COLO668 (cell line): ENCODE results near the gene SSU72.
"Not testable (repeated sequence)": the region's sequence is repeated elsewhere in the genome, so short reads cannot be mapped to it uniquely, and the experiment has no call there.

Source experiments
- DNase-seq: peaks from one replicate; lab custom pipeline; 2025; ENCODE audit not compliant: unreplicated experiment; lab: John Stamatoyannopoulos, UW

The SSU72 gene

GRCh38 chr1:1596493-1597274, 22.0 kb upstream of the SSU72 start:
- no peak for DNase-seq

GRCh38 chr1:1595341-1595740, 20.7 kb upstream of the SSU72 start:
- not testable (repeated sequence) for DNase-seq

GRCh38 chr1:1594602-1595260, 20.1 kb upstream of the SSU72 start:
- peak; percentile 91 for DNase-seq

- DNase-seq: no peak
These were observed 19.4 kb upstream of the SSU72 start for GRCh38 chr1:1593834-1594601.

- no peak for DNase-seq
These were observed 16.8 kb upstream of the SSU72 start for GRCh38 chr1:1591452-1591851.

- no peak for DNase-seq
These were observed 8.8 kb upstream of the SSU72 start for GRCh38 chr1:1583347-1584010.

GRCh38 chr1:1582585-1583346, 8.1 kb upstream of the SSU72 start:
- no peak for DNase-seq

- peak; percentile 39 for DNase-seq
These were observed 3.8 kb upstream of the SSU72 start for GRCh38 chr1:1578371-1578940.

- peak; percentile 71 for DNase-seq
These were observed 2.8 kb upstream of the SSU72 start for GRCh38 chr1:1577367-1578011.

- peak; percentile 97 for DNase-seq
These were observed 581 bp downstream of the SSU72 start for GRCh38 chr1:1573843-1574720.

GRCh38 chr1:1569341-1569740, 5.3 kb downstream of the SSU72 start:
- no peak for DNase-seq

- DNase-seq: no peak
These were observed 6.8 kb downstream of the SSU72 start for GRCh38 chr1:1567891-1568291.

- no peak for DNase-seq
These were observed 7.3 kb downstream of the SSU72 start for GRCh38 chr1:1567152-1567875.

- DNase-seq: no peak
These were observed 9.3 kb downstream of the SSU72 start for GRCh38 chr1:1565340-1565739.

- no peak for DNase-seq
These were observed 10.4 kb downstream of the SSU72 start for GRCh38 chr1:1564268-1564667.

GRCh38 chr1:1563688-1564087, 11.0 kb downstream of the SSU72 start:
- DNase-seq: no peak

GRCh38 chr1:1562556-1563195, 12.0 kb downstream of the SSU72 start:
- no peak for DNase-seq
